ENCODE data around the gene IRF8. TPM values are rescaled to one million over a fixed set of nuclear protein-coding genes. Genes with fewer than 3 reads are reported as not detected.

IRF8 gene
- total RNA-seq, 1 donor from 2014 or later = 19.8 TPM

- Histone ChIP-seq H3K27me3 (ENCODE audit: control insufficient read depth in 3 of 3, insufficient read depth in 3 of 3, low read length in 3 of 3) (peaks cover 0 to 20% (median 8%) of the 10 kb centered on the region in 3 donors), H3K9ac (ENCODE audit: low read depth in 1 of 3, low read length in 3 of 3) (no peak overlapping the region), H3K4me3 (ENCODE audit: low read length in 3 of 3) (no peak overlapping the region), H3K9me3 (ENCODE audit: control insufficient read depth in 3 of 3, low read length in 3 of 3) (no peaks in the 10 kb centered on the region), H3K27ac (ENCODE audit: low read depth, low read length) (no peak overlapping the region), H3K36me3 (ENCODE audit: control insufficient read depth in 3 of 3, insufficient read depth in 3 of 3, low read length in 3 of 3) (peaks cover 0 to 2% (median 0%) of the 10 kb centered on the region in 3 donors), H3K4me1 (ENCODE audit: control insufficient read depth in 3 of 3, insufficient read depth in 3 of 3, low read length in 3 of 3) (no peaks in the 10 kb centered on the region)
Observed at GRCh38 chr16:85917959-85918358, 19.0 kb downstream of the IRF8 start.

DNA sequence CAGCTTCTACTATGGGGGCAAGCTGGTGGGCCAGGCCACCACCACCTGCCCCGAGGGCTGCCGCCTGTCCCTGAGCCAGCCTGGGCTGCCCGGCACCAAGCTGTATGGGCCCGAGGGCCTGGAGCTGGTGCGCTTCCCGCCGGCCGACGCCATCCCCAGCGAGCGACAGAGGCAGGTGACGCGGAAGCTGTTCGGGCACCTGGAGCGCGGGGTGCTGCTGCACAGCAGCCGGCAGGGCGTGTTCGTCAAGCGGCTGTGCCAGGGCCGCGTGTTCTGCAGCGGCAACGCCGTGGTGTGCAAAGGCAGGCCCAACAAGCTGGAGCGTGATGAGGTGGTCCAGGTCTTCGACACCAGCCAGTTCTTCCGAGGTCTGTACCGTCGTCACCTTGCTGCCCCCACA lies 19.5 kb downstream of the IRF8 start:
- H3K9ac ChIP-seq (ENCODE audit: low read depth in 1 of 3, low read length in 3 of 3) = no peak overlapping the region
- H3K4me3 ChIP-seq (ENCODE audit: low read length in 3 of 3) = no peak overlapping the region
- H3K4me1 ChIP-seq (ENCODE audit: control insufficient read depth in 3 of 3, insufficient read depth in 3 of 3, low read length in 3 of 3) = no peaks in the 10 kb centered on the region
- H3K9me3 ChIP-seq (ENCODE audit: control insufficient read depth in 3 of 3, low read length in 3 of 3) = no peaks in the 10 kb centered on the region
- H3K27me3 ChIP-seq (ENCODE audit: control insufficient read depth in 3 of 3, insufficient read depth in 3 of 3, low read length in 3 of 3) = peaks cover 4 to 24% (median 9%) of the 10 kb centered on the region in 3 donors
- H3K27ac ChIP-seq (ENCODE audit: low read depth, low read length) = no peak overlapping the region
- H3K36me3 ChIP-seq (ENCODE audit: control insufficient read depth in 3 of 3, insufficient read depth in 3 of 3, low read length in 3 of 3) = peaks cover 0 to 2% (median 0%) of the 10 kb centered on the region in 3 donors

GRCh38 chr16:85919271-85920267 lies 20.6 kb downstream of the IRF8 start:
- Histone ChIP-seq H3K4me1 (ENCODE audit: control insufficient read depth in 3 of 3, insufficient read depth in 3 of 3, low read length in 3 of 3) (no peaks in the 10 kb centered on the region), H3K36me3 (ENCODE audit: control insufficient read depth in 3 of 3, insufficient read depth in 3 of 3, low read length in 3 of 3) (peaks cover 0 to 2% (median 0%) of the 10 kb centered on the region in 3 donors), H3K4me3 (ENCODE audit: low read length in 3 of 3) (no peak overlapping the region), H3K9me3 (ENCODE audit: control insufficient read depth in 3 of 3, low read length in 3 of 3) (no peaks in the 10 kb centered on the region), H3K27me3 (ENCODE audit: control insufficient read depth in 3 of 3, insufficient read depth in 3 of 3, low read length in 3 of 3) (peaks cover 9 to 27% (median 12%) of the 10 kb centered on the region in 3 donors), H3K27ac (ENCODE audit: low read depth, low read length) (no peak overlapping the region), H3K9ac (ENCODE audit: low read depth in 1 of 3, low read length in 3 of 3) (no peak overlapping the region)

DNA sequence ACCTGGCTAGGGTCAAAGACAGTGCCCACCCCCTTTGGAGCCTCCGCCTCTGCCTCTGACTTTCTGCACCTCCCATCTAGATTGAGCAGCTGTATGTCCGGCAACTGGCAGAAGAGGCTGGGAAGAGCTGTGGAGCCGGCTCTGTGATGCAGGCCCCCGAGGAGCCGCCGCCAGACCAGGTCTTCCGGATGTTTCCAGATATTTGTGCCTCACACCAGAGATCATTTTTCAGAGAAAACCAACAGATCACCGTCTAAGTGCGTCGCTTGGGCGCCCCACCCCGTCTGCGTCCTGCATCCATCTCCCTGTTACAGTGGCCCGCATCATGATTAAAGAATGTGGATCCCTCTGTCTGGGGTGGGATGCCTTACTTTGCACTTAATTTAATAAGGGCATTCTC lies 22.1 kb downstream of the IRF8 start:
- no peak overlapping the region for H3K4me3 ChIP-seq (ENCODE audit: low read length in 3 of 3)
- no peaks in the 10 kb centered on the region for H3K4me1 ChIP-seq (ENCODE audit: control insufficient read depth in 3 of 3, insufficient read depth in 3 of 3, low read length in 3 of 3)
- H3K27ac ChIP-seq (ENCODE audit: low read depth, low read length) = no peak overlapping the region
- no peaks in the 10 kb centered on the region for H3K9me3 ChIP-seq (ENCODE audit: control insufficient read depth in 3 of 3, low read length in 3 of 3)
- peaks cover 0 to 2% (median 0%) of the 10 kb centered on the region in 3 donors for H3K36me3 ChIP-seq (ENCODE audit: control insufficient read depth in 3 of 3, insufficient read depth in 3 of 3, low read length in 3 of 3)
- no peak overlapping the region for H3K9ac ChIP-seq (ENCODE audit: low read depth in 1 of 3, low read length in 3 of 3)
- H3K27me3 ChIP-seq (ENCODE audit: control insufficient read depth in 3 of 3, insufficient read depth in 3 of 3, low read length in 3 of 3) = peaks cover 15 to 36% (median 20%) of the 10 kb centered on the region in 3 donors

GRCh38 chr16:85923153-85924021 lies 24.4 kb downstream of the IRF8 start:
- H3K9ac ChIP-seq (ENCODE audit: low read depth in 1 of 3, low read length in 3 of 3) = no peak overlapping the region

GRCh38 chr16:85924675-85925074 lies 25.7 kb downstream of the IRF8 start:
- Histone ChIP-seq H3K9ac (ENCODE audit: low read depth in 1 of 3, low read length in 3 of 3) (no peak overlapping the region), H3K36me3 (ENCODE audit: control insufficient read depth in 3 of 3, insufficient read depth in 3 of 3, low read length in 3 of 3) (no peaks in the 10 kb centered on the region), H3K9me3 (ENCODE audit: control insufficient read depth in 3 of 3, low read length in 3 of 3) (no peaks in the 10 kb centered on the region), H3K27ac (ENCODE audit: low read depth, low read length) (no peak overlapping the region), H3K27me3 (ENCODE audit: control insufficient read depth in 3 of 3, insufficient read depth in 3 of 3, low read length in 3 of 3) (peaks cover 36 to 52% (median 45%) of the 10 kb centered on the region in 3 donors), H3K4me1 (ENCODE audit: control insufficient read depth in 3 of 3, insufficient read depth in 3 of 3, low read length in 3 of 3) (no peaks in the 10 kb centered on the region), H3K4me3 (ENCODE audit: low read length in 3 of 3) (no peak overlapping the region)

More at GRCh38 chr16:85923153-85924021, 24.4 kb downstream of the IRF8 start:
- no peaks in the 10 kb centered on the region for H3K9me3 ChIP-seq (ENCODE audit: control insufficient read depth in 3 of 3, low read length in 3 of 3)
- no peak overlapping the region for H3K4me3 ChIP-seq (ENCODE audit: low read length in 3 of 3)
- H3K27me3 ChIP-seq (ENCODE audit: control insufficient read depth in 3 of 3, insufficient read depth in 3 of 3, low read length in 3 of 3) = peaks cover 26 to 49% (median 34%) of the 10 kb centered on the region in 3 donors
- H3K36me3 ChIP-seq (ENCODE audit: control insufficient read depth in 3 of 3, insufficient read depth in 3 of 3, low read length in 3 of 3) = peaks cover 0 to 2% (median 0%) of the 10 kb centered on the region in 3 donors
- H3K27ac ChIP-seq (ENCODE audit: low read depth, low read length) = no peak overlapping the region
- H3K4me1 ChIP-seq (ENCODE audit: control insufficient read depth in 3 of 3, insufficient read depth in 3 of 3, low read length in 3 of 3) = no peaks in the 10 kb centered on the region

DNA sequence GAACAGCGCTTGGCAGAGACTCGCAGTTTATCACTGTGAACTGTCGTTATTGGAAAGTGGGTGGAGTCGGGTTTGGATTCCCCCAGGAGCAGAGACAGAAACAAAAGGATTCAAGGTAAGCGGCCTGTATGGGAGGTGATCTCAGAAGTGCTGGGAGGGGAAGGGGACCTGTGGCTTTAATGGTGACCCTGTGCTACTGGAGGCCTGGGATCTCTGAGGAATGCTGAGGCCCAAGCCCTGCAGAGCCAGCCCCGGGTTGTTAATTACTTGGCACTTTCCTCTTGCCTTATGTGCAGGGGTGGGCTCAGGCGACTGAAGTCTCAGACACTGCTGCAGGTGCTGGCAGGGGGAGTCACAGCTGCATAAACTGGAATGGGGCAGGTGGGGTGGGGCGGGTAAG lies 27.4 kb downstream of the IRF8 start:
- H3K27me3 ChIP-seq (ENCODE audit: control insufficient read depth in 3 of 3, insufficient read depth in 3 of 3, low read length in 3 of 3) = peaks cover 48 to 66% (median 61%) of the 10 kb centered on the region in 3 donors
- no peaks in the 10 kb centered on the region for H3K4me1 ChIP-seq (ENCODE audit: control insufficient read depth in 3 of 3, insufficient read depth in 3 of 3, low read length in 3 of 3)
- H3K27ac ChIP-seq (ENCODE audit: low read depth, low read length) = no peak overlapping the region
- H3K9ac ChIP-seq (ENCODE audit: low read depth in 1 of 3, low read length in 3 of 3) = no peak overlapping the region
- no peaks in the 10 kb centered on the region for H3K9me3 ChIP-seq (ENCODE audit: control insufficient read depth in 3 of 3, low read length in 3 of 3)
- H3K36me3 ChIP-seq (ENCODE audit: control insufficient read depth in 3 of 3, insufficient read depth in 3 of 3, low read length in 3 of 3) = no peaks in the 10 kb centered on the region
- H3K4me3 ChIP-seq (ENCODE audit: low read length in 3 of 3) = no peak overlapping the region

DNA sequence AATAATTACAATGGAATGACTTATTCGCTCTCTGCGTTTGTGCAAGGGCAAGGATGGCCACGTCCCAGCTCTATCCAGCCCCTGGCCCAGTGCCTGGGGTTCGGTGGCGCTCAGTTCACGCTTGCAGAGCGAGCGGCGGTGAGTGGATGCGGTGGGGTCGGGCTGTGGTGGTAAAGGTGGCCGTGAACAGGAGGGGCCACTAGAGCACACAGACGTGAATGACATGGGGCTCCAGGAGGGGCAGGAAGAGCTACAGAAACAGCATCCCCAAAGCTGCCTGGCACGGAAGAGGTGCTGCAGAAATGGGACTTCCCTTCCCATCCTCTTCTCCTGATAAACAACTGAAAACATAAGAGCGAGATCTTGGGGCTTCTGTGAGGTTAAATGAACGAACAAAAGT lies 28.4 kb downstream of the IRF8 start:
- Histone ChIP-seq H3K9ac (ENCODE audit: low read depth in 1 of 3, low read length in 3 of 3) (no peak overlapping the region), H3K27ac (ENCODE audit: low read depth, low read length) (no peak overlapping the region)

DNA sequence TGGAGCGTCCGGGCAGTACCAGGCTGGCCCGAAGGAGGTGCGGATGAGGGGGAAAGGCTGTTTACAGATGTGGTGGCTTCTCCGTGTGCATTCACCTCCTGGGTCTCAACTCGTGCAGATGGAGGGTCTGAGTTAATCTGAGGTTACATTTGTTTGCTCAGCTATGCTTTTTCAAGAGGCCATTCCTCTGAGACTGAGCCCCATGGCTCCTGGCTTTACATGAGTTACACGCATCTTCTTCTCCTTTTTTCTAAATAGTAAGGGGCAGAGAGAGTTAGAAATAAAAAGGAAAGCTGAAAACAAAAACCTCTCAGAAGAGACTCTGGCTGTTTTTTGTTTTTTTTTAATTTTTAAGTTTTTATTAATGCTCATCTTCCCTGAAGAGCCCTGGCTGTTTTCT lies 29.0 kb downstream of the IRF8 start:
- H3K9ac ChIP-seq (ENCODE audit: low read depth in 1 of 3, low read length in 3 of 3) = no peak overlapping the region
- no peaks in the 10 kb centered on the region for H3K36me3 ChIP-seq (ENCODE audit: control insufficient read depth in 3 of 3, insufficient read depth in 3 of 3, low read length in 3 of 3)
- H3K27me3 ChIP-seq (ENCODE audit: control insufficient read depth in 3 of 3, insufficient read depth in 3 of 3, low read length in 3 of 3) = peaks cover 51 to 77% (median 73%) of the 10 kb centered on the region in 3 donors
- no peaks in the 10 kb centered on the region for H3K9me3 ChIP-seq (ENCODE audit: control insufficient read depth in 3 of 3, low read length in 3 of 3)
- no peak overlapping the region for H3K27ac ChIP-seq (ENCODE audit: low read depth, low read length)
- H3K4me1 ChIP-seq (ENCODE audit: control insufficient read depth in 3 of 3, insufficient read depth in 3 of 3, low read length in 3 of 3) = no peaks in the 10 kb centered on the region
- H3K4me3 ChIP-seq (ENCODE audit: low read length in 3 of 3) = no peak overlapping the region

More for the DNA sequence above, 28.4 kb downstream of the IRF8 start:
- Histone ChIP-seq H3K27me3 (ENCODE audit: control insufficient read depth in 3 of 3, insufficient read depth in 3 of 3, low read length in 3 of 3) (peaks cover 48 to 76% (median 70%) of the 10 kb centered on the region in 3 donors), H3K4me1 (ENCODE audit: control insufficient read depth in 3 of 3, insufficient read depth in 3 of 3, low read length in 3 of 3) (no peaks in the 10 kb centered on the region), H3K9me3 (ENCODE audit: control insufficient read depth in 3 of 3, low read length in 3 of 3) (no peaks in the 10 kb centered on the region), H3K4me3 (ENCODE audit: low read length in 3 of 3) (no peak overlapping the region), H3K36me3 (ENCODE audit: control insufficient read depth in 3 of 3, insufficient read depth in 3 of 3, low read length in 3 of 3) (no peaks in the 10 kb centered on the region)
